CD4-positive, alpha-beta T cell treated with Interleukin-1 beta for 1 hour (primary cell): ENCODE data around the gene LOXHD1.

ENCODE experiments used
- DNase-seq, 2 donors: peaks; one replicate each; pipeline ENCODE4 v3.0.0-alpha.2; 2020 to 2022

The LOXHD1 gene, protein sequence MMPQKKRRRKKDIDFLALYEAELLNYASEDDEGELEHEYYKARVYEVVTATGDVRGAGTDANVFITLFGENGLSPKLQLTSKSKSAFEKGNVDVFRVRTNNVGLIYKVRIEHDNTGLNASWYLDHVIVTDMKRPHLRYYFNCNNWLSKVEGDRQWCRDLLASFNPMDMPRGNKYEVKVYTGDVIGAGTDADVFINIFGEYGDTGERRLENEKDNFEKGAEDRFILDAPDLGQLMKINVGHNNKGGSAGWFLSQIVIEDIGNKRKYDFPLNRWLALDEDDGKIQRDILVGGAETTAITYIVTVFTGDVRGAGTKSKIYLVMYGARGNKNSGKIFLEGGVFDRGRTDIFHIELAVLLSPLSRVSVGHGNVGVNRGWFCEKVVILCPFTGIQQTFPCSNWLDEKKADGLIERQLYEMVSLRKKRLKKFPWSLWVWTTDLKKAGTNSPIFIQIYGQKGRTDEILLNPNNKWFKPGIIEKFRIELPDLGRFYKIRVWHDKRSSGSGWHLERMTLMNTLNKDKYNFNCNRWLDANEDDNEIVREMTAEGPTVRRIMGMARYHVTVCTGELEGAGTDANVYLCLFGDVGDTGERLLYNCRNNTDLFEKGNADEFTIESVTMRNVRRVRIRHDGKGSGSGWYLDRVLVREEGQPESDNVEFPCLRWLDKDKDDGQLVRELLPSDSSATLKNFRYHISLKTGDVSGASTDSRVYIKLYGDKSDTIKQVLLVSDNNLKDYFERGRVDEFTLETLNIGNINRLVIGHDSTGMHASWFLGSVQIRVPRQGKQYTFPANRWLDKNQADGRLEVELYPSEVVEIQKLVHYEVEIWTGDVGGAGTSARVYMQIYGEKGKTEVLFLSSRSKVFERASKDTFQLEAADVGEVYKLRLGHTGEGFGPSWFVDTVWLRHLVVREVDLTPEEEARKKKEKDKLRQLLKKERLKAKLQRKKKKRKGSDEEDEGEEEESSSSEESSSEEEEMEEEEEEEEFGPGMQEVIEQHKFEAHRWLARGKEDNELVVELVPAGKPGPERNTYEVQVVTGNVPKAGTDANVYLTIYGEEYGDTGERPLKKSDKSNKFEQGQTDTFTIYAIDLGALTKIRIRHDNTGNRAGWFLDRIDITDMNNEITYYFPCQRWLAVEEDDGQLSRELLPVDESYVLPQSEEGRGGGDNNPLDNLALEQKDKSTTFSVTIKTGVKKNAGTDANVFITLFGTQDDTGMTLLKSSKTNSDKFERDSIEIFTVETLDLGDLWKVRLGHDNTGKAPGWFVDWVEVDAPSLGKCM (N-terminal part only)

GRCh38 chr18:46657115-46657955 is at the start of gene LOXHD1:
Gene LOXHD1 (minus strand): TSS chr18:46657220. CDS start chr18:46657033, 187 bp downstream.
- no peak for DNase-seq

- no peak for DNase-seq
These were observed 48.5 kb upstream of the LOXHD1 start for GRCh38 chr18:46705521-46705920.

GRCh38 chr18:46704816-46705215 is 47.8 kb upstream of the LOXHD1 start:
- no peak for DNase-seq

DNA sequence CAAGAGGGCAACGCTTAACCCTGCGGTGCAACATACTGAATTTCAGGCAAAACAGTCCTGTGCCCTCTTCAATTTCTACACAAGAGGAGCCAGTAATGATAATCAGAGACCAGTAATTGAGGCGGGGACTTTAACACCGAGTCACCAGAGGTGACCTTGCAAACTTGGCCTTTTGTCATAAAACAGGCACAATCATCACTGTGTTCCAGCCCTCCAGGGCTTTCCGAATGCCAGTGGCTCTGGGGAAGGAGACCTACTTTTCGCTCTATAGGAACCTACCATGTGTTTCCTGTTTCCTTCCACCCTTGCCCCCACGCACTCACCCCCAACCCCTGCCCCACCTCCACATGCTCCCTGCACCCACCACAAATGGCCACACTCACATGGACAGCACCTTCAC is 47.2 kb upstream of the LOXHD1 start:
- DNase-seq: no peak

DNA sequence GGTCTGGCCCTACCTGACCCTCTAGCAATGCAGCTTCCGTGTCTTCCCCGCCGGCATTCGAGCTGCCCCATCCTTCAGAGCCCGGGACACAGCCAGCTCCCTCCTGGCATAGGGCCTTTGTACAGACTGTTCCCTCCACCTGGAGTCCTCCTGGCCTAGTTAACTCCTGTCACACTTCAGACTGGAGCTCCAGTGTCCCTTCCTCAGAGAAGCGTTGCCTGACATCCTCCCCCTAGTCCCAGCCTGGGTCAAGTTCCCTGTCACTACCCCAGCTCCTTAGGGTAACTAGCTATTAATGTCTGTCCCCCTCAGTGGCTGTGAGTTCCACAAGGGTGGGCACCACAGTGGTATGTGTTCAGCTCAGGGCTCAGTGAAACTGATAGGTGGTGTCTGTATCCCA is 45.5 kb upstream of the LOXHD1 start:
- DNase-seq: no peak

GRCh38 chr18:46700066-46700824 is 43.2 kb upstream of the LOXHD1 start:
- no peak for DNase-seq

DNA sequence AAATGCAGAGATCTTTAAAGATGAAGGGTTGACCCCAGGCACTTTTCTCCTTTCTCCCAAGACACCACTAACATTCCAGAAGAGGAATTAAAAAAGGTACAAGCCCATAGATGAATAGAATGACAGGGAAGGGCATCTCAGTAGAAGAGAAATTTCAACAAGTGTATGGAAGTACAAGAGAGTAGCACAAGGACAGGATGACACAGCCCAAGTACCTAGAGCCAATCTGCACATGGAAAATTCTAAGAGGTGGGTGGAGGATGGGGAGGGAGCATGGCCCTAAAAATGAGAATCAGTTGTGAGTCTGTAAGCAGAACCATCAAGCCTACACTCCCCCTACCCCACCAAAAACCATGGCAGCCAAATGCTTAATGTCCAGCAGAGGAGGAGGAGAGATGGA is 39.7 kb upstream of the LOXHD1 start:
- DNase-seq: no peak

GRCh38 chr18:46696268-46696667 is 39.2 kb upstream of the LOXHD1 start:
- DNase-seq: no peak

GRCh38 chr18:46693996-46694395 is 37.0 kb upstream of the LOXHD1 start:
- no peak for DNase-seq

- DNase-seq: no peak
These were observed 32.0 kb upstream of the LOXHD1 start for GRCh38 chr18:46688853-46689525.

- no peak for DNase-seq
These were observed 29.2 kb upstream of the LOXHD1 start for GRCh38 chr18:46686186-46686585.

DNA sequence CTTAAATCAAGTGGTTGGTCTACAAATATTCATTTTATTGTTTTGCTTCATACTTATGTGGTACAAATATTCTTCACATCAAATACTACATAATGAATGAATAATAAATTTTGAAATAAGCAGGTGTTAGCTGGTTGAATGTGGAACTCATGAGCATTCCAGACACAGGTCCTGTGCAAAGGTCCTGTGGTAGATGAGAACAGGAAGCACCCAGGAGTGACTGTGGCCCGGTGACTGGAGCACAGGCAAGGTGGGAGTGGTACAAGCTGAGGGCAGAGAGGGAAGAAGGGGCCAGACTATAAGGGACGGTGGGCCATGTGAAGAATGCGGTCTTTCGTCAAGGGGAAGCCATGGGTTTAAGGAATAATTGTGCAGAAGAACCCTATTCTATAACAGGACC is 26.2 kb upstream of the LOXHD1 start:
- DNase-seq: no peak

DNA sequence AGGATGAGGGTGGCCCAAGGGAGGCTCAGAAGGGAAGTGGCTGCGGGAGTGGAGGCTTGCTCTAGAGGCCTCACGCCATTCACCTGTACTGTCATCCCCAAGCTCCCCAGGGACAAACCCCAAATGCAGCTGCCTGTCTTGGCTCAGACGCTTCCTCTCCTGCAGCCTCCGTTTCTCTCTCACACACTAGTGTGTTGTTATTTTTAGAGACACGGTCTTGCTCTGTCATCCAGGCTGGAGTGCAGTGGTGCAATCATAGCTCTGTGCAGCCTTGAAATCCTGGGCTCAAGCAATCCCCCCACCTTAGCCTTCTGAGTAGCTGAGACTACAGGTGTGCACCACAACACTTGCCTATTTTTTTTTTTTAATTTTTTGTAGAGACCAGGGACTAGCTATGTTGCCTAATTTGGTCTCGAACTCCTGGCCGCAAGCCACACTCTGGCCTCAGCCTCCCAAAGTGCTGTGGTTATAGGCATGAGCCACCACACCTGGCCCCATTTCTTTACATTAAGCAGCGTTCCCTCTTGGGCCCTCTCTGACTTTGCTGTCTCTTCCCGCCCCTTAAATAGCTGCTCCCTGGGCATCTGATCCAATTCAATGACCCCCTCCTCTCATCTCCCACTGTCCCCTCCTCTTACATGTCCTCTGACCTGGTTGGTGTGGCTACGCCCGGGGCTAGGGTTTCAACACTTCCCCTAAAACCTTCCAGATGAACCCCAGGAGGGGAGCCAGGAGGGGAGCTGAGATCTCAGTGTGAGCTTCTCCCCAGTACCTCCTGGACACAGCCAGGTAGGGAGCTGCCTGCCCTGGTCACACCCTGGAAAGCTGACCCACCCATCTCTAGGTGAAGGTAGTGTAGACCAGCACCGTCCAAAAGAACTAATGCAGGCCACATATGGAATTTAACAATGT is 24.0 kb upstream of the LOXHD1 start:
- DNase-seq: no peak

GRCh38 chr18:46679846-46680598 is 23.0 kb upstream of the LOXHD1 start:
- DNase-seq: no peak

DNA sequence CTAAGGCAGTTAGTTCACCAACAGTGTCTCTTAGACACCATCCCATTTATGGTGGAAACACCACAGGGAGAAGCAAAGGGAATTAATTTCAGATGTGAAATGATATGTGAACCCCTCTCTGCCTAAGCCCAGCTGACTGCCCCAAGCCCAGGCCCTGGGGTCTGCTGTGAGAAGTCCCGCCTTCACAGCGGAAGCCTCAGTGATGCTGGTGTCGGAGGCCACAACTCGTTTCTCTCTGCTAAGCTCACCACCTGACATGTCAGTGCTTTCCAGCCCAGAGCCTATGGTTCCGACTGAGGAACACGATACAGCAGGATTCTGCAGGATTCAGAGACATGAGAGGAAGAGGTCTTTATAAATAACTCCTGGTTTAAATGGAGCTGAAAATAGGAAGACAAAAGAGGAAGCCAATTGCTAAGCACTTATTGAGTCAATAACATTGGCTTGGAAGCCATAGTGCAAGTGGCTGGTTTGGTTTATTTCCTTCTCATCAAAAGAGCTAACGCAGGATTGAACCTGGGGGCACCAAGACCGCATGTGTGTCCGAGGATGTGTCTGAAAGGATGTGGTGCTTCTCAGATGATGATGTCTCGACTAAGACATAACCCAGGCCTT is 21.9 kb upstream of the LOXHD1 start:
- DNase-seq: no peak

DNA sequence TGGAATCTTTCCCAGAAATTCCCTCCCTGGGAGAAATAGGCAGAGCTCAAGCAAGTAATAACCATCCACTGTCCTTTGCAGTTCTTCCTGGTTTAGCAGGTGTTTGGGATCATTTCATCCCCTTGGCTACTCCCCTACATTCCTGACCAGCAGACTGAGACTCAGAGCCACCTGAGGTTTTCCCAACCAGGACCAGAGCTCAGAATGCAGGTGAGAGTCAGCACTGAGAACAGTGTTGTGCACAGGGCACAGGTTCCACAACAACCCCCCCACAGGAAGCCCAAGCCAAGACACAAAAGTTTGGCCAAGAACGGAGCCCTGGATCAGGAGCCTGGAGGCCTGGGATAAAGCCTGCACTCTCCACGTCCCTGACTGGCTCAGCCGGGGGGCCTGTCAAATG is 21.0 kb upstream of the LOXHD1 start:
- no peak for DNase-seq

DNA sequence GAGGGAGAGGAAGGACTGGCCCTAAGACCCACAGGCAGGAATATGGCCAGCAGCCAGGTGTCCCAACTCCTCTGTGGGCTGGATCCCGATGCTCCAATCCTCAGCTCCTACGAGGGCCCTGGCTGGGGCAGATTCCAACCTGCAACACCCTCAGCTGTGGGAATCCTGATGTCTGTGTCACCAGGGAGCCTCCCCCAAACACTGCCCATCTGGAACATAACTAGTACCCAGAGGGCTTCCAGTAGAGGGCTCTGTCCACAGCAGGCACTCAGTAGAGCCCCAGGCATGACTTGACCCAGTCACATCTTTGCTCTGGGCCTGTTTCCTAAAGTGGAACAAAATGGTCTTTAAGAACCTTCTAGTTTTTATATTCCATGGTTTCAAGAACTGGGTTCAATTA is 20.6 kb upstream of the LOXHD1 start:
- DNase-seq: no peak

DNA sequence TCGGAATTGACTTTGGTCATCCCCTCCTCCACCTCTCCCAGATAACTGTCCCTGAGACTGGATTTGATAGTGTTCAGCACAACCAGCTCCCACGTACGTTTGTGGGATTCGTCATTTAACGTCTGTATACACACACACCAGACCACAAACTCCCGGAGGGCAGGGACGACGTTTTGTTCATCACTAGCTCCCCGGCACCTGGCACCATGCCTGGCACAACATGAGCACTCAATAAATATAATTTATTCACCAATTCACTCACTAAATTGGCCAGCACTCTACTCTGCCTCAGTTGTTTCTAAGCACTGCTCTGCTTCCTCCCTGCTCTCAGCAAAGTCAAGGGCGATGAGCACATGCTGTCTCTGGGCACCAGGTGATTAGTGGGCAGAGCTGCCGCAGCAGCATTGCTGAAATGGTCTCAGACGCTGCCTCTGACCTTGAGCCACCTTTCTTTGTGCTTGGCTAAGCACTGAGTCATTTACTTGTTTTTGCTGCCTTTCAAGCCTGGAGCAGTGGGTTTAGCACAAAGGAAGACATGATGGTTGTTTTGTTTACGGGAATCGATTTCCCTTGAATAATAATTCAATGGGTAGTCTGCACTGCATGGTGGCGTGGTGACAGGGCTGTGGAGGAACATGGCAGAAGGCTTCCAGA is 19.3 kb upstream of the LOXHD1 start:
- DNase-seq: no peak
